ENCODE data around the gene SUMO2. TPM values are rescaled to one million over a fixed set of nuclear protein-coding genes. Genes with fewer than 3 reads are reported as not detected.

SUMO2 gene
- total and polyA plus RNA-seq, 2 experiments from 2014 or later, result 139 to 890 TPM

GRCh38 chr17:75159196-75160031 lies 23.3 kb downstream of the SUMO2 start:
- no peaks in the 10 kb centered on the region for H3K27me3 ChIP-seq (ENCODE audit: insufficient read depth)
- DNase-seq (ENCODE audit: low spot score) (no peak), ATAC-seq (no peak)
- Mint-ChIP-seq H3K36me3 (ENCODE audit: low read depth) (peaks cover 11% of the 10 kb centered on the region; the same call in 2 of the 3 replicates), H3K4me3 (no peak overlapping the region), H3K9me3 (no peaks in the 10 kb centered on the region), H3K27ac (no peak overlapping the region), H3K27me3 (ENCODE audit: insufficient read depth, low read depth, poor library complexity) (peaks cover 11% of the 10 kb centered on the region), H3K4me1 (peaks cover 16% of the 10 kb centered on the region)
- H3K79me2 ChIP-seq (replicated peaks; ENCODE audit: insufficient read depth), result no peaks in the 10 kb centered on the region
- H3K27ac ChIP-seq (ENCODE audit: low read depth), result 0 out of 2 replicates have a peak overlapping the region, but pooled peaks have one; percentile 72
- peaks cover 7% of the 10 kb centered on the region; the same call in 1 of the 2 replicates for H4K20me1 ChIP-seq (replicated peaks; ENCODE audit: insufficient read depth)
- H2AFZ ChIP-seq, result no peak overlapping the region
- no peaks in the 10 kb centered on the region for H3K9me2 ChIP-seq (ENCODE audit: insufficient read depth)
- no peaks in the 10 kb centered on the region; the same call in 1 of the 2 replicates for H3K36me3 ChIP-seq (ENCODE audit: insufficient read depth)
- H3F3A ChIP-seq (replicated peaks; ENCODE audit: low read depth), result peaks cover 29% of the 10 kb centered on the region
- no peak overlapping the region for H3K4me2 ChIP-seq
- H3K4me3 ChIP-seq, result no peak overlapping the region
- H3K4me1 ChIP-seq (ENCODE audit: insufficient read depth), result peaks cover 12% of the 10 kb centered on the region
- no peak for TF ChIP-seq EZH2phosphoT487 (IDR thresholded peaks at IDR 0.05; ENCODE audit: unreplicated experiment)
- TF ChIP-seq ZNF114 (CRISPR knock-in tag; IDR thresholded peaks at IDR 0.05), result no peak
- TF ChIP-seq ZNF331 (CRISPR knock-in tag; IDR thresholded peaks at IDR 0.05; ENCODE audit: low read depth), result no peak
- TF ChIP-seq, protein P1, sequence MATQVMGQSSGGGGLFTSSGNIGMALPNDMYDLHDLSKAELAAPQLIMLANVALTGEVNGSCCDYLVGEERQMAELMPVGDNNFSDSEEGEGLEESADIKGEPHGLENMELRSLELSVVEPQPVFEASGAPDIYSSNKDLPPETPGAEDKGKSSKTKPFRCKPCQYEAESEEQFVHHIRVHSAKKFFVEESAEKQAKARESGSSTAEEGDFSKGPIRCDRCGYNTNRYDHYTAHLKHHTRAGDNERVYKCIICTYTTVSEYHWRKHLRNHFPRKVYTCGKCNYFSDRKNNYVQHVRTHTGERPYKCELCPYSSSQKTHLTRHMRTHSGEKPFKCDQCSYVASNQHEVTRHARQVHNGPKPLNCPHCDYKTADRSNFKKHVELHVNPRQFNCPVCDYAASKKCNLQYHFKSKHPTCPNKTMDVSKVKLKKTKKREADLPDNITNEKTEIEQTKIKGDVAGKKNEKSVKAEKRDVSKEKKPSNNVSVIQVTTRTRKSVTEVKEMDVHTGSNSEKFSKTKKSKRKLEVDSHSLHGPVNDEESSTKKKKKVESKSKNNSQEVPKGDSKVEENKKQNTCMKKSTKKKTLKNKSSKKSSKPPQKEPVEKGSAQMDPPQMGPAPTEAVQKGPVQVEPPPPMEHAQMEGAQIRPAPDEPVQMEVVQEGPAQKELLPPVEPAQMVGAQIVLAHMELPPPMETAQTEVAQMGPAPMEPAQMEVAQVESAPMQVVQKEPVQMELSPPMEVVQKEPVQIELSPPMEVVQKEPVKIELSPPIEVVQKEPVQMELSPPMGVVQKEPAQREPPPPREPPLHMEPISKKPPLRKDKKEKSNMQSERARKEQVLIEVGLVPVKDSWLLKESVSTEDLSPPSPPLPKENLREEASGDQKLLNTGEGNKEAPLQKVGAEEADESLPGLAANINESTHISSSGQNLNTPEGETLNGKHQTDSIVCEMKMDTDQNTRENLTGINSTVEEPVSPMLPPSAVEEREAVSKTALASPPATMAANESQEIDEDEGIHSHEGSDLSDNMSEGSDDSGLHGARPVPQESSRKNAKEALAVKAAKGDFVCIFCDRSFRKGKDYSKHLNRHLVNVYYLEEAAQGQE (IDR thresholded peaks at IDR 0.05; ENCODE audit: unreplicated experiment), result no peak
- no peak for TF ChIP-seq EZH2 (IDR thresholded peaks at IDR 0.05; ENCODE audit: low read depth, unreplicated experiment)
- no peak for TF ChIP-seq JUNB (IDR thresholded peaks at IDR 0.05; ENCODE audit: unreplicated experiment)
- TF ChIP-seq, protein P2, sequence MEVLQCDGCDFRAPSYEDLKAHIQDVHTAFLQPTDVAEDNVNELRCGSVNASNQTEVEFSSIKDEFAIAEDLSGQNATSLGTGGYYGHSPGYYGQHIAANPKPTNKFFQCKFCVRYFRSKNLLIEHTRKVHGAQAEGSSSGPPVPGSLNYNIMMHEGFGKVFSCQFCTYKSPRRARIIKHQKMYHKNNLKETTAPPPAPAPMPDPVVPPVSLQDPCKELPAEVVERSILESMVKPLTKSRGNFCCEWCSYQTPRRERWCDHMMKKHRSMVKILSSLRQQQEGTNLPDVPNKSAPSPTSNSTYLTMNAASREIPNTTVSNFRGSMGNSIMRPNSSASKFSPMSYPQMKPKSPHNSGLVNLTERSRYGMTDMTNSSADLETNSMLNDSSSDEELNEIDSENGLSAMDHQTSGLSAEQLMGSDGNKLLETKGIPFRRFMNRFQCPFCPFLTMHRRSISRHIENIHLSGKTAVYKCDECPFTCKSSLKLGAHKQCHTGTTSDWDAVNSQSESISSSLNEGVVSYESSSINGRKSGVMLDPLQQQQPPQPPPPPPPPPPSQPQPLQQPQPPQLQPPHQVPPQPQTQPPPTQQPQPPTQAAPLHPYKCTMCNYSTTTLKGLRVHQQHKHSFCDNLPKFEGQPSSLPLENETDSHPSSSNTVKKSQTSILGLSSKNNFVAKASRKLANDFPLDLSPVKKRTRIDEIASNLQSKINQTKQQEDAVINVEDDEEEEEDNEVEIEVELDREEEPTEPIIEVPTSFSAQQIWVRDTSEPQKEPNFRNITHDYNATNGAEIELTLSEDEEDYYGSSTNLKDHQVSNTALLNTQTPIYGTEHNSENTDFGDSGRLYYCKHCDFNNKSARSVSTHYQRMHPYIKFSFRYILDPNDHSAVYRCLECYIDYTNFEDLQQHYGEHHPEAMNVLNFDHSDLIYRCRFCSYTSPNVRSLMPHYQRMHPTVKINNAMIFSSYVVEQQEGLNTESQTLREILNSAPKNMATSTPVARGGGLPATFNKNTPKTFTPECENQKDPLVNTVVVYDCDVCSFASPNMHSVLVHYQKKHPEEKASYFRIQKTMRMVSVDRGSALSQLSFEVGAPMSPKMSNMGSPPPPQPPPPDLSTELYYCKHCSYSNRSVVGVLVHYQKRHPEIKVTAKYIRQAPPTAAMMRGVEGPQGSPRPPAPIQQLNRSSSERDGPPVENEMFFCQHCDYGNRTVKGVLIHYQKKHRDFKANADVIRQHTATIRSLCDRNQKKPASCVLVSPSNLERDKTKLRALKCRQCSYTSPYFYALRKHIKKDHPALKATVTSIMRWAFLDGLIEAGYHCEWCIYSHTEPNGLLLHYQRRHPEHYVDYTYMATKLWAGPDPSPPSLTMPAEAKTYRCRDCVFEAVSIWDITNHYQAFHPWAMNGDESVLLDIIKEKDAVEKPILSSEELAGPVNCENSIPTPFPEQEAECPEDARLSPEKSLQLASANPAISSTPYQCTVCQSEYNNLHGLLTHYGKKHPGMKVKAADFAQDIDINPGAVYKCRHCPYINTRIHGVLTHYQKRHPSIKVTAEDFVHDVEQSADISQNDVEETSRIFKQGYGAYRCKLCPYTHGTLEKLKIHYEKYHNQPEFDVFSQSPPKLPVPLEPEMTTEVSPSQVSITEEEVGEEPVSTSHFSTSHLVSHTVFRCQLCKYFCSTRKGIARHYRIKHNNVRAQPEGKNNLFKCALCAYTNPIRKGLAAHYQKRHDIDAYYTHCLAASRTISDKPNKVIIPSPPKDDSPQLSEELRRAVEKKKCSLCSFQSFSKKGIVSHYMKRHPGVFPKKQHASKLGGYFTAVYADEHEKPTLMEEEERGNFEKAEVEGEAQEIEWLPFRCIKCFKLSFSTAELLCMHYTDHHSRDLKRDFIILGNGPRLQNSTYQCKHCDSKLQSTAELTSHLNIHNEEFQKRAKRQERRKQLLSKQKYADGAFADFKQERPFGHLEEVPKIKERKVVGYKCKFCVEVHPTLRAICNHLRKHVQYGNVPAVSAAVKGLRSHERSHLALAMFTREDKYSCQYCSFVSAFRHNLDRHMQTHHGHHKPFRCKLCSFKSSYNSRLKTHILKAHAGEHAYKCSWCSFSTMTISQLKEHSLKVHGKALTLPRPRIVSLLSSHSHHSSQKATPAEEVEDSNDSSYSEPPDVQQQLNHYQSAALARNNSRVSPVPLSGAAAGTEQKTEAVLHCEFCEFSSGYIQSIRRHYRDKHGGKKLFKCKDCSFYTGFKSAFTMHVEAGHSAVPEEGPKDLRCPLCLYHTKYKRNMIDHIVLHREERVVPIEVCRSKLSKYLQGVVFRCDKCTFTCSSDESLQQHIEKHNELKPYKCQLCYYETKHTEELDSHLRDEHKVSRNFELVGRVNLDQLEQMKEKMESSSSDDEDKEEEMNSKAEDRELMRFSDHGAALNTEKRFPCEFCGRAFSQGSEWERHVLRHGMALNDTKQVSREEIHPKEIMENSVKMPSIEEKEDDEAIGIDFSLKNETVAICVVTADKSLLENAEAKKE (CRISPR knock-in tag; IDR thresholded peaks at IDR 0.05), result no peak
- TF ChIP-seq NANOG (IDR thresholded peaks at IDR 0.05; ENCODE audit: borderline replicate concordance), result no peak
- no peak for TF ChIP-seq POLR2AphosphoS5 (IDR thresholded peaks at IDR 0.05; ENCODE audit: low read depth)
- TF ChIP-seq ETS1 (IDR thresholded peaks at IDR 0.05), result no peak
- no peak for TF ChIP-seq CREB1 (CRISPR knock-in tag; IDR thresholded peaks at IDR 0.05; ENCODE audit: low read depth)
- no peak for TF ChIP-seq CTCF (conservative IDR thresholded peaks at IDR 0.05; ENCODE audit: low read depth in 2 of 2)
- TF ChIP-seq STAT1 (IDR thresholded peaks at IDR 0.05; ENCODE audit: unreplicated experiment), result no peak

Measured in GM23338 (cell line).